H1 (cell line): ENCODE data around the gene CNNM3. TPM values are rescaled to one million over a fixed set of nuclear protein-coding genes. Genes with fewer than 3 reads are reported as not detected.

Experiments used
- CTCF ChIA-PET: fragments of 300-600 bp; sonication (Branson Sonifier 250); formaldehyde crosslinking; loops from one replicate; lab custom pipeline; 2021; ENCODE audit not compliant: partially characterized antibody; lab: Charles Lee
- POLR2A ChIA-PET: fragments of 300-600 bp; sonication (Branson Sonifier 250); formaldehyde crosslinking; loops from one replicate; lab custom pipeline; 2021; ENCODE audit warnings: inconsistent platforms; ENCODE audit not compliant: partially characterized antibody; lab: Charles Lee
- DNase-seq, 2 experiments: peaks; one replicate each; pipeline versions ENCODE4 v3.0.0 to v3.0.0-alpha.2; 2010 to 2022; ENCODE audit warnings: low spot score in 2 of 2, low read depth in 1 of 2, mixed read lengths in 1 of 2
- FAIRE-seq: peaks from 2 replicates; lab custom pipeline; 2011; peaks lifted over from hg19 to GRCh38; lab: Jason Lieb, UNC
- H2AFZ ChIP-seq: 2 replicates; pipeline ENCODE4 v1.8.1; 2012; ENCODE audit warnings: low read length, inconsistent platforms
- H2AK5ac ChIP-seq: 2 replicates; pipeline ENCODE4 v1.6.1; 2013; ENCODE audit warnings: low read depth, low read length
- H2BK120ac ChIP-seq: replicated peaks from 2 replicates; pipeline ENCODE3; 2013; ENCODE audit warnings: low read depth, low read length, inconsistent platforms
- H2BK12ac ChIP-seq: 2 replicates; pipeline ENCODE4 v1.6.1; 2013; ENCODE audit warnings: low read depth, low read length
- H2BK15ac ChIP-seq: 2 replicates; pipeline ENCODE4 v1.6.1; 2013; ENCODE audit warnings: low read length
- H2BK20ac ChIP-seq: 2 replicates; pipeline ENCODE4 v1.6.1; 2013; ENCODE audit warnings: low read length
- H2BK5ac ChIP-seq: 2 replicates; pipeline ENCODE4 v1.6.1; 2013; ENCODE audit warnings: low read depth, low read length
- H3K14ac ChIP-seq: 2 replicates; pipeline ENCODE4 v1.6.1; 2013; ENCODE audit warnings: inconsistent platforms; ENCODE audit not compliant: insufficient read length
- H3K18ac ChIP-seq: 2 replicates; pipeline ENCODE4 v1.6.1; 2013; ENCODE audit warnings: low read length; ENCODE audit errors: extremely low read depth
- H3K23ac ChIP-seq: 2 replicates; pipeline ENCODE4 v1.6.1; 2013; ENCODE audit warnings: inconsistent platforms; ENCODE audit not compliant: insufficient read length
- H3K23me2 ChIP-seq: 2 replicates; pipeline ENCODE4 v1.6.1; 2013; ENCODE audit warnings: low read depth, low read length
- H3K27ac ChIP-seq: 2 replicates; pipeline ENCODE4 v1.6.1; 2011; ENCODE audit warnings: low read depth, low read length, inconsistent platforms
- H3K27me3 ChIP-seq, 4 experiments: replicated peaks in 1 of 4; 1 replicate in 1 of 4; 2 replicates in 3 of 4; pipeline versions ENCODE4 v1.6.1 to v1.8.1; 2011 to 2013; ENCODE audit warnings: low read length in 3 of 4, mild to moderate bottlenecking in 3 of 4, inconsistent platforms in 2 of 4, mixed read lengths in 2 of 4, moderate library complexity in 1 of 4; ENCODE audit not compliant: control insufficient read depth in 3 of 4, insufficient read depth in 3 of 4; ENCODE audit errors: extremely low read depth in 1 of 4
- H3K36me3 ChIP-seq, 4 experiments: 2 replicates each; pipeline versions ENCODE4 v1.6.1 to v1.8.1; 2011 to 2013; ENCODE audit warnings: mild to moderate bottlenecking in 4 of 4, low read length in 3 of 4, moderate library complexity in 2 of 4, control low read depth in 1 of 4, inconsistent platforms in 1 of 4; ENCODE audit not compliant: insufficient read depth in 4 of 4, control insufficient read depth in 2 of 4
- H3K4ac ChIP-seq: replicated peaks from 2 replicates; pipeline ENCODE3; 2013; ENCODE audit warnings: low read length, low read depth, mixed read lengths, inconsistent platforms; ENCODE audit not compliant: insufficient read length
- H3K4me1 ChIP-seq, 4 experiments: replicated peaks in 1 of 4; 1 replicate in 1 of 4; 2 replicates in 3 of 4; pipeline versions ENCODE4 v1.6.1 to v1.8.1; 2011 to 2013; ENCODE audit warnings: low read length in 3 of 4, inconsistent platforms in 2 of 4, mixed read lengths in 1 of 4; ENCODE audit not compliant: insufficient read depth in 4 of 4, control insufficient read depth in 3 of 4
- H3K4me2 ChIP-seq, 2 experiments: 2 replicates each; pipeline versions ENCODE4 v1.6.1 to v1.8.1; 2011 to 2013; ENCODE audit warnings: low read depth in 2 of 2, low read length in 2 of 2, control low read depth in 1 of 2, inconsistent platforms in 1 of 2, mild to moderate bottlenecking in 1 of 2; ENCODE audit not compliant: insufficient read depth in 1 of 2
- H3K4me3 ChIP-seq, 4 experiments: fragments of 200-600, 300-600 bp in 1 of 4; sonication (generic), shearing (Covaris generic), sonication (Bioruptor Twin) in 1 of 4; 2 replicates each; pipeline versions ENCODE4 v1.5.1 to v1.8.1; 2011 to 2016; ENCODE audit warnings: low read length in 4 of 4, low read depth in 3 of 4, control low read depth in 2 of 4, inconsistent platforms in 2 of 4, mild to moderate bottlenecking in 2 of 4, mixed read lengths in 1 of 4, moderate library complexity in 1 of 4; ENCODE audit not compliant: insufficient read depth in 2 of 4; ENCODE audit errors: extremely low read depth in 1 of 4
- H3K56ac ChIP-seq: replicated peaks from 2 replicates; pipeline ENCODE3; 2013; ENCODE audit warnings: low read depth, mild to moderate bottlenecking, mixed read lengths, low read length, inconsistent platforms; ENCODE audit not compliant: insufficient read length
- H3K79me1 ChIP-seq: 2 replicates; pipeline ENCODE4 v1.6.1; 2013; ENCODE audit warnings: low read depth, low read length, control low read depth
- H3K79me2 ChIP-seq, 2 experiments: 2 replicates each; pipeline versions ENCODE4 v1.6.1 to v1.8.1; 2012 to 2013; ENCODE audit warnings: low read length in 2 of 2, mild to moderate bottlenecking in 2 of 2, inconsistent platforms in 1 of 2; ENCODE audit not compliant: insufficient read depth in 2 of 2, control insufficient read depth in 1 of 2
- H3K9ac ChIP-seq, 4 experiments: replicated peaks in 1 of 4; 1 replicate in 1 of 4; 2 replicates in 3 of 4; pipeline versions ENCODE4 v1.6.1 to v1.8.1; 2011 to 2013; ENCODE audit warnings: low read depth in 3 of 4, low read length in 3 of 4, control low read depth in 2 of 4, mild to moderate bottlenecking in 2 of 4, moderate library complexity in 2 of 4, inconsistent platforms in 1 of 4; ENCODE audit errors: extremely low read depth in 1 of 4
- H3K9me3 ChIP-seq, 2 experiments: 2 replicates each; pipeline versions ENCODE4 v1.6.1 to v1.8.1; 2012 to 2013; ENCODE audit warnings: mild to moderate bottlenecking in 2 of 2, moderate library complexity in 2 of 2, control low read depth in 1 of 2, inconsistent platforms in 1 of 2, low read depth in 1 of 2, low read length in 1 of 2, mixed read lengths in 1 of 2; ENCODE audit not compliant: insufficient read depth in 2 of 2
- H4K20me1 ChIP-seq, 2 experiments: replicated peaks in 1 of 2; 2 replicates each; pipeline versions ENCODE3 to v1.8.1; 2011 to 2013; ENCODE audit warnings: inconsistent platforms in 2 of 2, low read length in 2 of 2, mild to moderate bottlenecking in 1 of 2; ENCODE audit not compliant: insufficient read depth in 2 of 2, control insufficient read depth in 1 of 2
- H4K5ac ChIP-seq: 2 replicates; pipeline ENCODE4 v1.6.1; 2013; ENCODE audit warnings: low read length, low read depth, mixed read lengths, inconsistent platforms; ENCODE audit not compliant: insufficient read length
- H4K8ac ChIP-seq: 2 replicates; pipeline ENCODE4 v1.8.0; 2013; ENCODE audit warnings: mild to moderate bottlenecking, moderate library complexity, low read length, inconsistent platforms; ENCODE audit not compliant: insufficient read depth; ENCODE audit errors: extremely low read depth
- H4K91ac ChIP-seq: replicated peaks from 2 replicates; pipeline ENCODE3; 2013; ENCODE audit warnings: low read length, mixed read lengths, inconsistent platforms; ENCODE audit not compliant: insufficient read length
- JUND ChIP-seq: IDR thresholded peaks from 2 replicates; pipeline ENCODE4 v1.6.1; 2011; ENCODE audit warnings: mild to moderate bottlenecking, improper control_type of control experiment, low read length
- WGBS, 2 experiments: shearing (Covaris generic) in 1 of 2; methylation state at CpG; one replicate each; pipeline versions ENCODE4 v1.1.6 to v1.1.7; 2013 to 2015; ENCODE audit warnings: low lambda C conversion rate in 2 of 2, mixed read lengths in 2 of 2, inconsistent platforms in 1 of 2, low coverage in 1 of 2, missing lambda C conversion rate in 1 of 2; ENCODE audit not compliant: insufficient replicate concordance in 2 of 2, insufficient coverage in 1 of 2, insufficient read length in 1 of 2; ENCODE audit errors: extremely low coverage in 1 of 2, missing lambda C conversion rate in 1 of 2; 5-methylcytosine and 5-hydroxymethylcytosine counted together
- polyA plus RNA-seq, 7 experiments: library from polyadenylated mRNA; depleted of rRNA in 3 of 7; stranded (reverse) in 5 of 7; unstranded in 2 of 7; fragments of >200 nt in 5 of 7; fragments of 200-250 nt in 2 of 7; gene quantifications; 1 replicate in 5 of 7; 2 replicates in 1 of 7; 4 replicates in 1 of 7; pipeline versions ENCODE4 v1.2.1 to v1.2.3, GENCODE V29; 2011 to 2013; ENCODE audit warnings: missing spikeins in 2 of 7, mixed read lengths in 2 of 7
- total RNA-seq: library from RNA; stranded (reverse); fragmentation: NEBNext Ultra II Directional; extraction: Animal tissue kit (Norgen Biotek cat#: 25700); gene quantifications from 2 replicates; pipeline ENCODE4 v1.2.1, GENCODE V29; 2021

The CNNM3 gene
- total and polyA plus RNA-seq, 2 of the 8 experiments (the other 6 are each of a cell fraction or from before 2014, with no cell fraction given) = 29.1 to 29.2 TPM

- Histone ChIP-seq H3K23me2 (peaks cover 4% of the 10 kb centered on the region; the same call in 1 of the 2 replicates), H3K4me1 (no peaks in the 10 kb centered on the region; a peak in 1 of 7 replicates), H2BK5ac (no peak overlapping the region), H3K36me3 (peaks cover 0 to 4% (median 4%) of the 10 kb centered on the region in 4 experiments; a peak in 3 of 8 replicates), H4K8ac (no peak overlapping the region), H3K9me3 (no peaks in the 10 kb centered on the region), H4K91ac (no peak overlapping the region), H3K18ac (no peak overlapping the region), H3K27me3 (no peaks in the 10 kb centered on the region), H3K27ac (no peak overlapping the region), H3K79me1 (no peaks in the 10 kb centered on the region), H3K4me3 (no peak overlapping the region), H2BK120ac (no peak overlapping the region), H2BK12ac (no peak overlapping the region), H2AFZ (no peak overlapping the region), H3K23ac (no peak overlapping the region), H3K4me2 (no peak overlapping the region), H4K5ac (no peak overlapping the region), H3K56ac (no peak overlapping the region), H3K14ac (no peak overlapping the region), H2BK15ac (no peak overlapping the region), H3K79me2 (no peaks in the 10 kb centered on the region), H2BK20ac (no peak overlapping the region), H2AK5ac (no peak overlapping the region), H3K4ac (no peak overlapping the region), H4K20me1 (peaks cover 0 to 4% of the 10 kb centered on the region in 2 experiments), H3K9ac (no peak overlapping the region)
- 96% methylated on average over 23 of the region's 23 CpGs; no CpG with 5 or more reads in 1 of the 2 experiments for WGBS, 2 experiments
- no peak for FAIRE-seq
- ChIA-PET CTCF (interaction anchor here (0.6 to 1.4 kb wide), 4 partner anchors 9 to 82 kb away, joined by 3 read pairs; no protein-coding TSS in a partner anchor), POLR2A (interaction anchor here (0.8 to 1.4 kb wide), 2 partner anchors 7 to 32 kb away, joined by 3 read pairs; no protein-coding TSS in a partner anchor)
- TF ChIP-seq JUND = no peak
- no peak for DNase-seq
Measured at GRCh38 chr2:96806468-96807126, 9.5 kb upstream of the CNNM3 start.
